IMR-90 (cell line): ENCODE data around the gene TOR1AIP2. TPM values are rescaled to one million over a fixed set of nuclear protein-coding genes. Genes with fewer than 3 reads are reported as not detected.

Experiments
- ATAC-seq: fragments of 200-7000 bp; cut with Tn5 transposase; 2 replicates; pipeline ENCODE4 v1.9.1; 2020; ENCODE audit warnings: low read depth, mild to moderate bottlenecking, moderate library complexity
- BruUV-seq: library from RNA; stranded (reverse); fragments of 400-500 nt; replicated peaks from 2 replicates; lab custom pipeline; 2021; lab: Mats Ljungman, UMichigan
- CTCF ChIA-PET: fragments of 300-600 bp; formaldehyde crosslinking; extraction: SDS; loops from one replicate; lab custom pipeline; 2021; ENCODE audit warnings: antibody characterized with exemption; lab: Yijun Ruan, JAX
- POLR2A ChIA-PET: fragments of 300-600 bp; sonication (Branson Sonifier 250); formaldehyde crosslinking; loops from one replicate; lab custom pipeline; 2022; ENCODE audit warnings: antibody characterized with exemption; ENCODE audit not compliant: unreplicated experiment; lab: Charles Lee
- DNase-seq: peaks from one replicate; pipeline ENCODE4 v3.0.0; 2013
- H2AFZ ChIP-seq: replicated peaks from 2 replicates; pipeline ENCODE3; 2013; ENCODE audit warnings: low read length, mild to moderate bottlenecking; ENCODE audit not compliant: poor library complexity
- H2AK5ac ChIP-seq: 2 replicates; pipeline ENCODE4 v1.6.1; 2013; ENCODE audit warnings: low read depth, low read length, inconsistent platforms
- H2AK9ac ChIP-seq: replicated peaks from 2 replicates; pipeline ENCODE3; 2013; ENCODE audit warnings: mild to moderate bottlenecking, low read depth, low read length, moderate library complexity; ENCODE audit not compliant: poor library complexity
- H2BK120ac ChIP-seq: 2 replicates; pipeline ENCODE4 v1.6.1; 2013; ENCODE audit warnings: low read depth, low read length, inconsistent platforms
- H2BK15ac ChIP-seq: 3 replicates; pipeline ENCODE4 v1.6.1; 2013; ENCODE audit warnings: low read depth, low read length, inconsistent platforms
- H2BK20ac ChIP-seq: 2 replicates; pipeline ENCODE4 v1.6.1; 2013; ENCODE audit warnings: low read depth, mild to moderate bottlenecking, inconsistent platforms, low read length, moderate library complexity
- H2BK5ac ChIP-seq: 2 replicates; pipeline ENCODE4 v1.6.1; 2013; ENCODE audit warnings: mild to moderate bottlenecking, low read depth, low read length, inconsistent platforms; ENCODE audit not compliant: poor library complexity, severe bottlenecking
- H3K14ac ChIP-seq: replicated peaks from 2 replicates; pipeline ENCODE4 v1.6.1; 2013; ENCODE audit warnings: low read depth, low read length, inconsistent platforms
- H3K18ac ChIP-seq: 2 replicates; pipeline ENCODE4 v1.6.1; 2013; ENCODE audit warnings: low read depth, low read length, control low read depth
- H3K23ac ChIP-seq: 2 replicates; pipeline ENCODE4 v1.6.1; 2013; ENCODE audit warnings: low read depth, low read length, inconsistent platforms
- H3K27ac ChIP-seq: 2 replicates; pipeline ENCODE4 v1.5.1; 2013; ENCODE audit warnings: mild to moderate bottlenecking, control low read depth, low read length; ENCODE audit not compliant: insufficient read depth
- H3K27me3 ChIP-seq: 2 replicates; pipeline ENCODE4 v1.6.1; 2013; ENCODE audit warnings: low read length; ENCODE audit not compliant: control insufficient read depth, insufficient read depth
- H3K36me3 ChIP-seq: 2 replicates; pipeline ENCODE4 v1.6.1; 2013; ENCODE audit warnings: low read length, mixed read lengths; ENCODE audit not compliant: control insufficient read depth, insufficient read depth
- H3K4ac ChIP-seq: 2 replicates; pipeline ENCODE4 v1.6.1; 2013; ENCODE audit warnings: low read depth, low read length, inconsistent platforms
- H3K4me1 ChIP-seq: 2 replicates; pipeline ENCODE4 v1.6.1; 2013; ENCODE audit warnings: low read length, mixed read lengths; ENCODE audit not compliant: control insufficient read depth, insufficient read depth
- H3K4me2 ChIP-seq: 2 replicates; pipeline ENCODE4 v1.6.1; 2013; ENCODE audit warnings: low read depth, mild to moderate bottlenecking, control low read depth, low read length, moderate library complexity
- H3K4me3 ChIP-seq: 2 replicates; pipeline ENCODE4 v1.5.1; 2013; ENCODE audit warnings: low read depth, mild to moderate bottlenecking, control low read depth, low read length, moderate library complexity; ENCODE audit not compliant: insufficient read depth
- H3K56ac ChIP-seq: 2 replicates; pipeline ENCODE4 v1.6.1; 2013; ENCODE audit warnings: low read length, inconsistent platforms; ENCODE audit not compliant: insufficient read depth; ENCODE audit errors: extremely low read depth
- H3K79me1 ChIP-seq, 2 experiments: 2 replicates each; pipeline ENCODE4 v1.6.1; 2013; ENCODE audit warnings: low read length in 2 of 2, inconsistent platforms in 1 of 2, low read depth in 1 of 2
- H3K9ac ChIP-seq: 2 replicates; pipeline ENCODE4 v1.6.1; 2013; ENCODE audit warnings: low read depth, low read length, control low read depth
- H3K9me1 ChIP-seq: 2 replicates; pipeline ENCODE4 v1.6.1; 2013; ENCODE audit warnings: low read length, inconsistent platforms; ENCODE audit not compliant: insufficient read depth
- H3K9me3 ChIP-seq: 2 replicates; pipeline ENCODE4 v1.6.1; 2013; ENCODE audit warnings: low read length; ENCODE audit not compliant: control insufficient read depth, insufficient read depth
- H4K20me1 ChIP-seq: 2 replicates; pipeline ENCODE4 v1.6.1; 2013; ENCODE audit warnings: low read length, inconsistent platforms; ENCODE audit not compliant: insufficient read depth
- H4K5ac ChIP-seq: 2 replicates; pipeline ENCODE4 v1.6.1; 2013; ENCODE audit warnings: mild to moderate bottlenecking, low read depth, low read length, control low read depth
- H4K8ac ChIP-seq, 2 experiments: 2 replicates each; pipeline ENCODE4 v1.6.1; 2013; ENCODE audit warnings: low read depth in 2 of 2, low read length in 2 of 2, control low read depth in 1 of 2, inconsistent platforms in 1 of 2
- H4K91ac ChIP-seq: 2 replicates; pipeline ENCODE4 v1.6.1; 2013; ENCODE audit warnings: low read depth, low read length, inconsistent platforms; ENCODE audit not compliant: insufficient read depth
- BHLHE40 ChIP-seq: fragments of 150-350 bp; IDR thresholded peaks from 2 replicates; pipeline ENCODE4 v1.6.1; 2016; ENCODE audit warnings: mild to moderate bottlenecking, low read depth, low read length
- WGBS, 2 experiments: methylation state at CpG; one replicate each; pipeline versions ENCODE4 v1.1.5 to v1.1.7; 2013; ENCODE audit warnings: missing lambda C conversion rate in 2 of 2; ENCODE audit not compliant: insufficient read length in 1 of 2; ENCODE audit errors: extremely low coverage in 2 of 2; 5-methylcytosine and 5-hydroxymethylcytosine counted together
- dilution Hi-C: fragments of 300-500 bp; cut with HindIII; formaldehyde crosslinking; loops from one replicate; pipeline ENCODE4 v1.14.3; 2018; ENCODE audit warnings: low sequenced_read_pairs; ENCODE audit not compliant: unreplicated experiment
- in situ Hi-C: fragments of 300-500 bp; cut with MboI; formaldehyde crosslinking; loops from 3 replicates; pipeline ENCODE4 v1.14.3; 2019; ENCODE audit warnings: low sequenced_read_pairs, inconsistent platforms, mixed read lengths
- intact Hi-C: fragments of 100-400 bp; cut with micrococcal nuclease; formaldehyde crosslinking; loops from 2 replicates; pipeline ENCODE4 v1.10.0; 2022
- polyA plus RNA-seq, 3 experiments: library from polyadenylated mRNA; depleted of rRNA; stranded (reverse); fragments of >200 nt; gene quantifications; 2 replicates each; pipeline ENCODE4 v1.2.3, GENCODE V29; 2012; ENCODE audit warnings: low replicate concordance in 1 of 3
- total RNA-seq: library from RNA; depleted of rRNA; stranded (reverse); fragments of >200 nt; gene quantifications from 2 replicates; pipeline ENCODE4 v1.2.3, GENCODE V29; 2012
- TF ChIP-seq, protein P1 (sequence below): conservative IDR thresholded peaks from 2 replicates; pipeline ENCODE4 v1.5.1; 2012; ENCODE audit warnings: mild to moderate bottlenecking, low read depth, low read length, improper control_type of control experiment
- TF ChIP-seq, protein P2 (sequence below): fragments of 150-350 bp; IDR thresholded peaks from 2 replicates; pipeline ENCODE4 v1.6.1; 2017; ENCODE audit warnings: mild to moderate bottlenecking, antibody characterized with exemption, low read length, low read depth

The TOR1AIP2 gene
- total and polyA plus RNA-seq, 2 of the 4 experiments (the other 2 are of a cell fraction) = 20.7 to 85.0 TPM

DNA sequence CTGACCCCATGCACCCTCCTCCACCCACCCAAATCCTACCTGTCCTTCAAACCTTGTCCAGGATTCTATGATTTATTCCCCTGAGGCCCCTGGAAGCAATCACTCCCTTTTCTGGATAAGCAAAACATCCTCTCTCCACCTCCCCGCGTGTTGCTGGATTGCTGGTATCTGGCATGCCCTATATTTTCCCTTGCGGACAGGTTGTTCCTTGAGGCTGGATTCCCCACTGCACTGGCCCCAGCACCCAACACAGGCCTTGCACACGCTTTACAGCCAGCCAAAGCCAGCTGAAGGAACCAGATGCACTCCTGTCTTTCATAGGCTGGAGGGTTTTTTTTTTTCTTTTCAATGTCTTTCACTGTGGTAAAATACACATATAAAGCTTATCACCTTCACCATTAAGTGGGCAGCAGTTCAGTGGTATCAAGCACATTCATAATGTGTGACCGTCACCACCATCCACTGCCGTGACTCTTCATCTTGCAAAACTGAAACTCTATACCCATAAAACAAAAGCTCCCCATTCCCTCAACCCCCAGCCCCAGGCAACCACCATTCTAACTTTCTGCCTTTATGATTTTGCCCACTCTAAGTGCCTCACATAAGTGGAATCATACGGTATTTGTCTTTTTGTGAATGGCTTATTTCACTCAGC, 50.9 kb downstream of the TOR1AIP2 start:
- H2AK9ac ChIP-seq = no peak overlapping the region
- ChIA-PET CTCF (no interaction called here), POLR2A (interaction anchor here (0.6 kb wide), 1 partner anchor 12 kb away, joined by 3 read pairs; no protein-coding TSS in a partner anchor)
- H2BK15ac ChIP-seq = no peak overlapping the region
- no TSS peak for BruUV-seq
- DNase-seq = no peak
- H3K9ac ChIP-seq = no peak overlapping the region
- no peak overlapping the region for H3K4me2 ChIP-seq
- dilution Hi-C loops = no loop called here
- no peak overlapping the region for H2BK5ac ChIP-seq
- no peak overlapping the region for H4K91ac ChIP-seq
- no peaks in the 10 kb centered on the region for H3K36me3 ChIP-seq
- no peaks in the 10 kb centered on the region for H4K20me1 ChIP-seq
- ATAC-seq = no peak
- H3K18ac ChIP-seq = no peak overlapping the region
- no peak overlapping the region for H2AK5ac ChIP-seq
- TF ChIP-seq, protein P1, sequence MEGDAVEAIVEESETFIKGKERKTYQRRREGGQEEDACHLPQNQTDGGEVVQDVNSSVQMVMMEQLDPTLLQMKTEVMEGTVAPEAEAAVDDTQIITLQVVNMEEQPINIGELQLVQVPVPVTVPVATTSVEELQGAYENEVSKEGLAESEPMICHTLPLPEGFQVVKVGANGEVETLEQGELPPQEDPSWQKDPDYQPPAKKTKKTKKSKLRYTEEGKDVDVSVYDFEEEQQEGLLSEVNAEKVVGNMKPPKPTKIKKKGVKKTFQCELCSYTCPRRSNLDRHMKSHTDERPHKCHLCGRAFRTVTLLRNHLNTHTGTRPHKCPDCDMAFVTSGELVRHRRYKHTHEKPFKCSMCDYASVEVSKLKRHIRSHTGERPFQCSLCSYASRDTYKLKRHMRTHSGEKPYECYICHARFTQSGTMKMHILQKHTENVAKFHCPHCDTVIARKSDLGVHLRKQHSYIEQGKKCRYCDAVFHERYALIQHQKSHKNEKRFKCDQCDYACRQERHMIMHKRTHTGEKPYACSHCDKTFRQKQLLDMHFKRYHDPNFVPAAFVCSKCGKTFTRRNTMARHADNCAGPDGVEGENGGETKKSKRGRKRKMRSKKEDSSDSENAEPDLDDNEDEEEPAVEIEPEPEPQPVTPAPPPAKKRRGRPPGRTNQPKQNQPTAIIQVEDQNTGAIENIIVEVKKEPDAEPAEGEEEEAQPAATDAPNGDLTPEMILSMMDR = no peak
- TF ChIP-seq BHLHE40 = no peak
- TF ChIP-seq, protein P2, sequence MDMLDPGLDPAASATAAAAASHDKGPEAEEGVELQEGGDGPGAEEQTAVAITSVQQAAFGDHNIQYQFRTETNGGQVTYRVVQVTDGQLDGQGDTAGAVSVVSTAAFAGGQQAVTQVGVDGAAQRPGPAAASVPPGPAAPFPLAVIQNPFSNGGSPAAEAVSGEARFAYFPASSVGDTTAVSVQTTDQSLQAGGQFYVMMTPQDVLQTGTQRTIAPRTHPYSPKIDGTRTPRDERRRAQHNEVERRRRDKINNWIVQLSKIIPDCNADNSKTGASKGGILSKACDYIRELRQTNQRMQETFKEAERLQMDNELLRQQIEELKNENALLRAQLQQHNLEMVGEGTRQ = no peak
- H3K9me3 ChIP-seq = no peaks in the 10 kb centered on the region
- no peak overlapping the region for H4K8ac ChIP-seq
- in situ Hi-C loops = no loop called here
- peaks cover 23% of the 10 kb centered on the region for H3K27me3 ChIP-seq
- no peak overlapping the region for H3K23ac ChIP-seq
- H4K5ac ChIP-seq = no peak overlapping the region
- H3K14ac ChIP-seq = no peak overlapping the region
- H3K4me1 ChIP-seq = peaks cover 1% of the 10 kb centered on the region; the same call in 1 of the 2 replicates
- H3K9me1 ChIP-seq = no peaks in the 10 kb centered on the region
- H3K27ac ChIP-seq = no peak overlapping the region
- H2AFZ ChIP-seq = no peak overlapping the region
- no peak overlapping the region for H3K4ac ChIP-seq
- no peak overlapping the region for H3K4me3 ChIP-seq
- no peak overlapping the region for H3K56ac ChIP-seq
- WGBS, 2 experiments = 40% methylated on average over 1 of the region's 7 CpGs; no CpG with 5 or more reads in 1 of the 2 experiments
- no peak overlapping the region for H2BK20ac ChIP-seq
- H2BK120ac ChIP-seq = no peak overlapping the region
- no peaks in the 10 kb centered on the region for H3K79me1 ChIP-seq
- intact Hi-C loops = no loop called here
